Hematopoietic multipotent progenitor cell treated with erythropoietin and hydrocortisone succinate and interleukin-3 and kit ligand, for 17 days (in vitro differentiated cells): ENCODE results near the gene CFAP161.
A peak's percentile ranks its signal among the peaks of the same experiment; 100 is the strongest.
"Not testable (repeated sequence)": the region's sequence is repeated elsewhere in the genome, so short reads cannot be mapped to it uniquely, and the experiment has no call there.

Experiments used
- DNase-seq: peaks from one replicate; pipeline ENCODE4 v3.0.0-alpha.2; 2015; ENCODE audit warnings: low spot score

CFAP161 gene

DNA sequence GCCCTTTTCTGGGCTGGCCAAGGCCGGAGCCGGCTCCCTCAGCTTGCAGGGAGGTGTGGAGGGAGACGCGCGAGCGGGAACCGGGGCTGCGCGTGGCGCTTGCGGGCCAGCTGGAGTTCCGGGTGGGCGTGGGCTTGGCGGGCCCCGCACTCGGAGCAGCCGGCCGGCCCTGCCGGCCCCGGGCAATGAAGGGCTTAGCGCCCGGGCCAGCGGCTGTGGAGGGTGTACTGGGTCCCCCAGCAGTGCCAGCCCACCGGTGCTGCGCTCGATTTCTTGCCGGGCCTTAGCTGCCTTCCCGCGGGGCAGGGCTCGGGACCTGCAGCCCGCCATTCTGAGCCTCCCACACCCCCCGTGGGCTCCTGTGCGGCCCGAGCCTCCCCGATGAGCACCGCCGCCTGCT, 24.5 kb downstream of the CFAP161 start:
- DNase-seq = not testable (repeated sequence)

DNA sequence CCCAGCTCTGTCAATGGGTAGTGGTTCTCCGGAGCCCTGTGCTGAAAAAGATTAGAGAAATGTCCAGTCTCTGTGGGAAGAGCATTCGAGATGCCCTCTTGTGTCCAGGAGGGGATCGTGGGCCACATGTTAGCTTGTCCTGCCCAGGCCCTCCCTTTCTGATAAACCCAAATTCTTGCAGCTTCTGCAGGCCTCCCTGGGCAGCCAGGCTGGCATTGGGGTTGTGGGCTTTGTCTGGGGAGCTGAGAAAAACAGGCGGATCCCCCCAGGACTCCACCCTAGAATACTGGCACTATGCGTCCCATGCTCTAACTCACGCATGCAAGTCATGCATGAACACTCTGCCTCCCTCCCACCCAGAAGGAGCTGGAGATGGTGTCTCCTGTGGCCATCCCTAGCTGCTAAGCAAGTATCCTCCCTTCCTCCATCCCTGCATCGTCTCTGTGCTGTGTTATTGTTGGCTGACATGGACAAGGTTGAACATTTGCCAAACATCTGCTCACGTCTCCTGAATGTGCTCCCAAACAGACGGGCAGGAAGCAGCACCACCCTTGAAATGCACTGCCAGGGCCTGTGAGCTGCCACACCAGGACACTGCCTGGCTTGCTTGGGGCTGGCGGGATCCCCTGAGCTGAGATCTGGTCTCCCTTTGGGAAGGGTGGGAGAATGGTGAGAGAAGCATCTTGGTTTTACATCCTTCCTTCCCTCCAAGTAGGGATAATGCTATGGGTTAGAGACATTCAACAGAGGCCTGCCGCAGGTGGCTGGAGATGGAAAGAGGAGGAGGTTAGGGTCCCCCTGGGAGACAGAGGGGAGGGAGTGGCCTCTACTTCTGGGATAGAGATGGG, 26.5 kb downstream of the CFAP161 start:
- DNase-seq = no peak

DNA sequence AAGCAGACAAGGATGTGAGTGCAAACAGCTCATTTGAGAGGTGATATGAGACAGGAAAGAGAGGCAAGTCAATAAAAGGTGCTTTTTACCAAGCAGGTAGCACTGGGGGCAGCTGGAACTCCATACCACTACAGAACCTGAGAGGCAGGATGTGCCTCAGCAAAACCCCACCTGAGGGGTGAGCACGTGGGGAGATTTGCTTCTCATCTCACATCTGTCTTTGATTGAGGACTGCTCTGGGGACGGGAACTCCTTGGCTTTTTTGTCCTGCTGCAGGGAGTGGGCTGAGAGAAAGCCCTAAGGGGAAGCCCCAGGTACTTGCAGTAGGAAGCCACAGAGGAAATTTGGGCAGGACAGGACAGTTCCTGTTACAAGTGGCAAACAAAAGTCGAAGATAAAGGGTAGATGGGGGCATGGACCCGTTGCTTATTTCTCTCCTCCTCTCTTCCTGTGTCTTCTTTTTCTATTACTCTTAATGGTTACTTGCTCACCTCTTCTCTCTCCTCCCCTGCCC, 27.1 kb downstream of the CFAP161 start:
- no peak for DNase-seq

DNA sequence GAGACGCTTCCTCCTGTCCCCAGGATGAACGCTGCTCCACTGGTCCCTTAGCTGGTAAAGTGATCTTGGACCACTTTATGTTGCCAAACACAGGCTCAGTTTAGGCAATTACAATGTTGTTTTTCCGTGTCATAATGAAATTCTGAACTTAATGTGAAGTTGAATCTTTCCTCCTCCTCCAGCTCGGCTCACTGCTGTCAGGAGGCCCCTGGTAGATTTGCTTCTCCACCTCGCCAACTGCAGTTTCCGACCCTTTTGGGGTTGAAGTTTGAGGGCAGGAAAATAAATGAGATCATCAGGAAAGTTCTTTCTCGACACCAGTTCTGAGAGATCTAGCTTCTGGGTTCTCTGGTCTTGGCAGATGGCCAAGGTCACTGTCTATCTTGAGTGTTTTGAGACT, 27.8 kb downstream of the CFAP161 start:
- DNase-seq = no peak

DNA sequence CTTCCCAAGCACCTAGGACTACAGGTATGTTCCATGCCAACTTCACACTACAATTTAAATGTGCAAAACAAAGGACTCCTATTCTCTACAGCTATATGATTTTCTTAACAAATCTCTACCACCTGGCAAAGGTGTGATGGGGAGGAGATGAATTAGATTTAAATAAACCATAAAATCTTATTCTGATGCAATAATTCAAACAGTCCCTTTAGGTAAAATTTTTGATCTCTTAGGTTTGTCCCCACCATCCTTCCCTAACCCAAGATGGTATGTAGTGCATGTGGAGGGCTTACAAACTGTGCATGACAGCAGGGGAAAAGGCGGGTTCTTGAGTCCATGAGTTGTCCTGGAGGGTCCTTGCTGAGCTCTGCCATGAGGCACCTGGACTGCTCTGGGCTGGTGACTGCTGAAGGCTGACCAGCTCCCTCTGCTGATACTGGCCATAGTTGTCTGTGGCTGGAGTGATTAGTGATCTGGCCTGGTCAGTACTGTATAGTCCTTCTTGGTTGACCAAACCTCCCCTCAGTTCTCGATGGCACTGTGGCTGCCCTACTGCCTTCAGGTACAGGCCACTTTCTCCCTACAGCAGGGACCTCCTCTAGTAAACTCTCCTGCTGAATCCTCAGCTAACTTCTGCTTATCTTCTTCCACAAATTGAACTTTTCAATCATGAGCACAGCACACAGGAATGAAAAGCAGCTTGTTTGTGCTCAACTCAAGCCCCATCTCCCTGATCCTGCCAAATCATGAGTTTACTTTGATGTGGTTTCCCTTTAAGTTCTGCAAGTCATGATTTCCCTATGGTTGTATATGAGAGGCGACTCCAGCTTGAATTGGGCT, 30.1 kb downstream of the CFAP161 start:
- peak; percentile 10 for DNase-seq

DNA sequence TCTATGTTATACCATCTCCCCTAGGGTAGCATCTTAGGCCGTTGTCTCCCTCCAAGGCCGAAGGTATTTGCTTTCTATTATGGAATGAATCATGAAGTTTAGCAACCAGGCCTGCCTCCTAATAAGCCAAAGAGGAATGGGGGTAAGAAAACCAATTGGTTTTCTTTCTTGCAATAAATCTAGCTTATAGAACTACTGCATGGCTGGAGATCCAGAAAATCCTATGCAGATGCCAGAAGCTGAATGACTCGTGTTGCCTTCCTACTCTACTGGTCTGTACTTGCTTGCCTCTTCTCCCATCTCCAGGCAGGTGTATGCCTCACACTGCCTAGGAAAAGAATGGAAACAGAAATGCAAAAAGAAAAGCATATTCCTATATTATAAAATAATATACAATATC, 31.5 kb downstream of the CFAP161 start:
- no peak for DNase-seq

DNA sequence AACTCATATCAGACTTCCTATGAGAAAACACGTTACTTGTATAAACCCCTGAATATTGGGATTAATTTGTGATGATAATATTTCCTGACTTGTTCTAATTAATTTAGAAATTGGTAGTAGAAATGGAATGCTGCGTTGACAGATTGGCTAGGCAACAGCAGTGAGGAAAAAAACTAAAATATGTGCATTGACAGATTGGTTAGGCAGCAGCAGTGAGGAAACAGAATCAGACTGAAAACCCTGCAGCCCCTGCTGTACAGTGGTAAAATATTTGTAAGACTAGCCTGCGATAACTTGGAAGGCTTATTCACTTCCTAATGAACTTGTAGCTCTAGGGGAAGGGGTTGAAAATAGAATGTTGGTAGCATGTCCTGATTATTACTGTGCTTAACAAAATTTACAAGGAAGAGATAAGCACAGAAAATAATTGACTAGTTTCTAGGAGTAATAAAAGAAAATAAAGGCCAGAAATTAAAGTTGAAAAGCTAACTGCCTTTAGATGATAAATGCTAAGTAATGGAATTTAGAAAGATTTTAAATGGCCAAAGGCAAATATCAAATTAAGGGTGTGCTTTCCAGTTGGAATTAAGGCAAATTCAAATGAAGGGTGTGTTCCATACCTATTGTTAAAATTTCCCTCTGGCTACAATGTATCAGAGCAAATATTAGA, 32.7 kb downstream of the CFAP161 start:
- no peak for DNase-seq

DNA sequence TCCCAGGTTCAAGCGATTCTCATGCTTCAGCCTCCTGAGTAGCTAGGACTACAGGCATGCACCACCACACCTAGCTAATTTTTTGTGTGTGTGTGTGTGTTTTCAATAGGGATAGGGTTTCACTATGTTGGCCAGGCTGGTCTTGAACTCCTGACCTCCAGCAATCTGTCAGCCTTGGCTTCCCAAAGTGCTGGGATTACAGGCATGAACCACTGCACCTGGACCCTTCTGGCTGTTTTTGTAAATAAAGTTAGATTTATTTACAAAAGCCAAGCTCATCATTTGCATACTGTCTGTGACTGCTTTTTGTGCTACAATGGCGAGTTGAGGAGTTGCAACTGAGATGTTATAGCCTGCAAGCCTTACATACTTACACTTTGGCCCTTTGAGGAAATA, 34.1 kb downstream of the CFAP161 start:
- DNase-seq = no peak

DNA sequence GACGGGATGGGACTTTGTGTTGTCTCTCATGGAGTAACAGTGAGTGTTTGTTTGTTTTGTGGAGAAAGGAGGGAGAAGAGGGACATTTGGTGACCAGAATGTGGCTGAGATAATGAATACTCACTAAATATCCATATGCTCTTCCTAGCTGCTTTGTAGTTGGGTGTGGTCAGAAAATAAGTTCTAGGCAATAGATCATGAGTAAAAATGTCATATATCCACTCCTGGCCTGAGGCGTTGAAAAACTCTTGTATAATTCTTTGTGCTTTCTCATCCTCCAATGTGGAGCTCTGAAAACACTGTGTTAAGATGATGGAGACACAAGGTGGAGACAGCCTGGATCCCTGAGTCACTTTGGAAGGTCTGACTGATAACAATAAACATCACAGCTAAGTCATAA, 34.6 kb downstream of the CFAP161 start:
- DNase-seq = no peak

DNA sequence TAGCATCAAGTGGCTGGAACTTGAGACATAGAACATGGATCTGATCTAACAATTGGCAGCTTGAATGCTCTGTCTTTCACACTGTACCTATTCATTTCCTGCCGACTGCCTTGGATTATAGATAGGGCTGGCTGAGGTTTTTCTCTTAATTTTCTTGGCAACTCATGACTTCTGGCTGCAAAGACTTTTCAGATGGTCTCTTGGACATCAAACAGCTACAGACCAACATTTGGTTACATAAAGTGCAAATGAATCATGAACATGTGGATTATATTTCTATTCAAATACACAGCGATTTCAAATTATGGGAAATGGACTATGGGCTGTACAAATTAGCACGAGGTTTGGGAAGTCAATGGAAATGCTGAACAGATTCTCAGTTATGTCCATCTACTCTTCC, 36.4 kb downstream of the CFAP161 start:
- DNase-seq = no peak

DNA sequence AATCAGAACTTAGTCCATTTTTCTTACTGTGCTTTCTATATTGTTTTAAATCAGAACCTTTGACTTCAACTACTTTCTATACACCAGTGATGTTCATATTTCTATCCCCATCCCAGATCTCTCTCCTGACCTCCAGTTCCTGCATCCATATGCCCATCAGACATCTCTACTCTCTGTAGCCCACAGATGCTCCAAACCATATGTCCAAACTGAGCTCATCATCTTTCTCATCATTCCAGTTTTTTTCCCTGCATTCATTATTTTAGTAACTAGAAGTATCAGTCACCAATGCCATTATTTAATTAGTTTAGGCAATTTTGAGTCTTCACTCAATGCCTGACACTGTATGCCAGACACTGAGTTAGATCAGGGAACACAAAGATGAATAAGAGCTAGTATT, 37.2 kb downstream of the CFAP161 start:
- no peak for DNase-seq

DNA sequence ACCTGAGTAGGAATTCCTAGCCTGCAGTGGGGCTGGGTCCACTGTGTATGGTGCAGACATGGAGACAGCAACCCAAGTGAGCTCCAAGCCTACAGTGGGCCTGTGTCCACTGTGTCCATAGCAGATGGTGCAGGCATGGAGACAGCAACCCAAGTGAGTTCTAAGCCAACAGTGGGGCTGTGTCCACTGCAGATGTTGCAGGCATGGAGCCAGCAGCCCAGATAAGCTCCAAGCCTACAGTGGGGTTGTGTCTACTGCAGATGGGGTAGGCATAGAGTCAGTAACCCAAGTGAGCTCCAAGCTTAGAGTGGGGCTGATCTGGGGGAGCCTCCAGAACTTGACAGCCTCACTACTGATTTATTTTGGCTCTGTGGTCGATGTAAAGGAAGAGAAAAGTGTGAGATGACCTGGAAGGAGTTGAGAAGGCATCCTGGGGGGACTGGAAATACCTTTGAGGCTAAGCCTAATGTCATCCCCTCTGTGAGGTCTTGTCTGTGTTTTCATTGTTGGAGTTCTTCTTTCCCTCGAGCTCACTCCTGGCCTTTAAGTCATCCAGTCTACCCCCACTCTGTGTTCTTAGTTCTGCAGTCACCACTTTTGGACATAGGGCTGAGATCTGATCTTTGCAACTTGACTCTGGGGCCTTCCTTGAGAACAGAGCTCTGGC, 40.2 kb downstream of the CFAP161 start:
- no peak for DNase-seq

DNA sequence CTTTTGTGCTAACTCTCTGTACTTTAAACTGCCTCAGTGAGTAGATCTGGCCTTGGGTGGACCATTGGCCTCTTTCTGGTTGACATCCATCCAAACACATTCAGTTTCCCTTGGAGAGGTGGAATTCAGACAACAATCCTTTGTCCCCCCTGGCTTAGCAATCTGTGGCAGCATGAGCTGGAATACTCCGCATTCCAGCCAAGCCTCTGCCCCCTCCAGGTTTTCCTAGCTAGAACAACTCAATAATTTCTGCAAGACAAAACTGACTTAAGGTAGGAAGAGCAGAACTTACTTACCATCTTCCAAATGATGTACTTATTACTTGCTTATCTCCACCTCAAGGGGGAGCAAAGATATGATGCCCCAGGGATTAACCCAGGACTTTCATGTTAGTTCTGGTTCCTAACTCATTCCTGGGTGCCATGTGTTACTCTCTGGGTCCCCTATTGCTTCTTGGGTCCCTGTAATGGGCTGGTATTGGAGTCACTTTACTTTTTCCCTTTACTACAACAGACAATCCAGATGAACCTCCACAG, 40.8 kb downstream of the CFAP161 start:
- no peak for DNase-seq

DNA sequence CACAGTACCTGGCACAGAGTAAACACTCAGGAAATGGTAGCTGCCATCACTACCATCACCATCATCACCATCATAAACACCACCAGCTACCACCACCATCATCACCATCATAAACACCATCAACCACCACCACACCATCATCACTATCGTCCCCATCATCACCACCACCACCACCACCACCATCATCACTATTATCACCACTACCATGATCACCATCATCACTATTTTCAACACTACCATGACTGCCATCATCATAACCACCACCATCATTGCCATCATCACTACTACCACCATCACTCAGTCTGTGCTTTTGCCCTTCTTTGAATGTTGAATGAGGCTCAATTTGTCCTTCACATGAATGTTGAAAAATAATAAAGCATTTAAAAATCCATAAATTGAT, 41.4 kb downstream of the CFAP161 start:
- DNase-seq = no peak

DNA sequence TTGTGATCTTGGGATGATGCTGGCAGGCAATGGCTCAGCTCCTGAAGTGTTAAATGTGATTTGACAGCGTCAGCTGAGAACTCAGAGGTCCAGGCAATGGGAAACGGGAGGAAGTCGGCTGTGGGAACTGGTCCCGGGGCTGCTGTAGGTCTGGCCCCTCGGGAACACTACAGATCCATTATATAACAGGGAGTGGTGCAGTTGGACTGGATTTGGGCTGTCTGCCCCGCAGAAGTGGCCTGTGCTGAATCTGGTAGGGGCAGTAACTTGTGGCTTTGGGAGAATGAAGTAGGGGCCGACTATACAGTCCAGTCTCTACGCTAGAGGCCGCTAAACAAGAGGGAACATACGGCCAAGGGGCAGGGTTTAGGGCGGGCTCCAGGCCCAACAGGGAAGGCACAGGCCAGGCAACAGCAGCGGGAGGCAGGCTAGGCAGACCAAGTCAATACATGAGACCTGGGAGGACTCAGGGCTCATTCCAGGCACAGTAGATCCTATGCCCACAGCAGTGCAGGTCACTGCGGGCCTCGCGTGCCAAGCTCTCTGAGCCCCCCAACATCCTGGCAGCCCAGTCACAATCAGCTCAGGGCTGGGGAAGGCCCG, 42.3 kb downstream of the CFAP161 start:
- no peak for DNase-seq

DNA sequence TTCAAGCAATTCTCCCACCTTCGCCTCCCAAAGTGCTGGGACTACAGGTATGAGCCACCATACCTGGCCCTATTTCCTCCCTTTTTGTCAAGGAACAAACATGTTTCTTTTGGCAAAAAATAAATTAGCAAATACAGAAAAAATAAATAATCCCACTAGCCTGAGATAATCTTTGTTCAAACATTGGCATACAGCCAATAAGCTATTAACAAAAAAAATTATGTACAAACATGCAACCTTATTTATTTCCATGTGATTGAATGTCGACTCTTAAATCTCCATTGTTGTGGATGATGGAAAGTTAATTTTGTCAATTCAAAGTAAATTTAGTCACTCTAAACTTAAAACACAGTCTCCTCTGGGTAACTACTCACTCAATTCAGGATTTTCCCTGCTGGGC, 44.3 kb downstream of the CFAP161 start:
- DNase-seq = no peak

DNA sequence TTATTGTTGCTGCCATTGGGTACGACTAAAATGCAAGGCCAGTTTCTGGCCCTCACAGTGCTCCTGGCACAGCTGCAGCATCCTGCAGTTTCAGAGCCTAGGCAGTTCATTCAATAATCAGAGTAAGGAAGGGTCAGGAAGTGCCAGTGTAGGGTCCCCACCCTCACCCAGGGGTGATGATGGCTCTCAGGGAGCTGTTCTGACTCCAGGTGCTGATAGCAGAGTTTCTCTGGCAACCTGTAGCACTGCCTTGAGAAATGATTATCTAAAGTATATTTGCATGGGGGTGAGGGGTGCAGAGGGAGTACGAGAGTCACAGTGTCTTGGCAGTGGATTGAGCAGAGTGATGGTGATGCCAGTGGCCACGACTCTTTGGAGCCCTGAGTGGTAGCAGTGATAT, 47.1 kb downstream of the CFAP161 start:
- DNase-seq = no peak

DNA sequence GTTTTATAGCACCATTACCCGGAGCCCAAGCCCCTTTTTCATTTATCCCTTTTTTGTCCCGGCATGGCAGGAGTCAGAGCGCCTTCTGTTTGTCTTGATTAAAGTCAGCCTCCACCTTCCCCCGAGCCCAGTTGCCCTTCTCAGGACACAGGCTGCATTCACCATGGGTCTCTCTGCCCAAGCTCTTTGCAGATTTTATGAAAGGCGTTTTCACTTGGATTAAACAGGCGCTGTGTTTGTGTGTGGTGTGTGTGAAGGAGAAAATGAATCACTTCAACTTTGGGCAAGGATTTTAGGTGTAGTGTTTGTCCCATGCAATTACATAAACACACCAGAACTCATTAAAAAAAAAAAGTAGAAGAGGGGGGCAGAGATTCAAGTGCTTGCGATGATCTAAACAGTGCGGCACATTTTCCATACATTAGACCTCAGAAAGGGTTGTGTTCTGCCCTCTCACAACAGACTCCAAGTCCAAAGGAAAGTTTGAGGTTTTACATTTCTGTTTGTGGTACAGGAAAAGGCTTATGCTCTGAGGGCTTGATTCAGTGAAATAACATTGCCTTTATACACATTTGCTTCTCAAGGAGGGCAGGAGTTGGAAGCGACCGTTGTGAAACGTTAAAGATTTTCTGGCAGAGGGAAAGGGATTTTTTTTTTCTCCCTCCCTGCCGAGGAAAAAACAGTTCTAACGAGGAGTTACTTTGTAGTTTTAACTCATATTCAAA, 48.1 kb downstream of the CFAP161 start:
- no peak for DNase-seq

DNA sequence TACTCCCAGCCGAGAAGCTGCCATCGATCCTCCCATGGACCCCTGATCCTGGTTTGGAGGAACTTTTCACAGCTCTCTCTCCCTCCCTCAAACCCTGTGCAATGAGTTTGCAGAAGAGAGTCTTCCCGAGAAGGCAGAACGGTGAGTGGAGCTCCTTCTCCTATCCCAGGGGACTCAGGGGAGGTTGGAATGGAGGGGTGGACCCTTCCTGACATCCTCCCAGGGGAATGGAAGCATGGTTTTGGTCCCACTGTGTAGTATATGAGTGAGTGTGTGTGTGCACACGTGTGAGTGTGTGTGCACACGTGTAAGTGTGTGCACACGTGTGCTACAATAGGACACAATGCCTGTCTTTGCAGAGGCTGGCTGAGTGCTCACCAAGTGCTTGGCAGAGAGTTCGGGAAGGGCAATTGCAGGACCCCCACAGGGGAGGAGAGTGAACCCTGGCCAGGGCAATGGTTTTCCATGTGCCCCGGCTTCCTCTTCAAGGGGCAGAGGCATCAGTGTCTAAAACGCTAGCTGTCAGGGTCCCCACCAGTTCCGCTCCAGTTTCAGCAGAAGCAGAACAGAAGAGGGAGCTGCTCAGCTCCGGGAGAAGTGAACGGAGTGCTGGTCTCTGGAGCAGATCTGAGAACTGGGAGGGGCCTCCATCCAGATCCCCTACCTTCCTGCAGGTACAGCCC, 48.8 kb downstream of the CFAP161 start:
- no peak for DNase-seq

DNA sequence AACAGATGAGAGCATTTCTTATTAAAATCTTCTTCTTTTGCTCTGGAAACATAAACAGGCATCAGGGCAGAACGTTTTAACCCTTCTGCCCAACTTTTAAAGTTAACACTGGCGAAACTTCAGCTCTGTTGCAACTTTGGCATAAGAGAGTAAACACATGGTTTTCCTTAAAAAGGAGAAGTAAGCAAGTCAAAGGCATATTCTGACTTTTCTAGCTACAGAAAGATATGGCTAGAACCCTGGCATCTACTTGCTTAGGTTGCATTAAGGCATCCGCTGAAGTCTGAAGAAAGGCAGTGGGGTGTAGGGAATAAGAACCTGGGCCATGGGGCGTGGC, 49.3 kb downstream of the CFAP161 start:
- no peak for DNase-seq
